PC-9 (cell line): Measurements from ENCODE around the gene TSPAN31. TPM values are rescaled to one million over a fixed set of nuclear protein-coding genes. Genes with fewer than 3 reads are reported as not detected.

Source experiments
- BruUV-seq: library from RNA; stranded (reverse); fragments of 400-500 nt; replicated peaks from 2 replicates; lab custom pipeline; 2021; lab: Mats Ljungman, UMichigan
- CTCF ChIA-PET: fragments of 300-600 bp; sonication (Branson Sonifier 250); formaldehyde crosslinking; loops from one replicate; lab custom pipeline; 2022; ENCODE audit warnings: antibody characterized with exemption; lab: Charles Lee
- POLR2A ChIA-PET: fragments of 300-600 bp; sonication (Branson Sonifier 250); formaldehyde crosslinking; loops from one replicate; lab custom pipeline; 2022; ENCODE audit warnings: antibody characterized with exemption; ENCODE audit not compliant: unreplicated experiment; lab: Charles Lee
- DNase-seq, 2 experiments: peaks; one replicate each; pipeline versions ENCODE4 v3.0.0 to v3.0.0-alpha.2; 2015 to 2022; ENCODE audit warnings: mixed read lengths in 1 of 2
- H2AFZ ChIP-seq: fragments of 200-600 bp; sonication (generic); 2 replicates; pipeline ENCODE4 v1.8.1; 2017; ENCODE audit warnings: antibody characterized with exemption
- H3F3A ChIP-seq: fragments of 200-600 bp; sonication (generic); 2 replicates; pipeline ENCODE4 v1.8.1; 2017; ENCODE audit warnings: antibody characterized with exemption, mild to moderate bottlenecking, low read depth; ENCODE audit not compliant: insufficient read depth
- H3K27ac ChIP-seq: fragments of 200-600 bp; sonication (generic); 2 replicates; pipeline ENCODE4 v1.6.1; 2016; ENCODE audit warnings: mixed run types
- H3K27me3 ChIP-seq: fragments of 200-600 bp; sonication (generic); 2 replicates; pipeline ENCODE4 v1.6.1; 2016; ENCODE audit warnings: low read depth, mixed run types; ENCODE audit not compliant: insufficient read depth
- H3K36me3 ChIP-seq: fragments of 200-600 bp; sonication (generic); 2 replicates; pipeline ENCODE4 v1.6.1; 2016; ENCODE audit warnings: low read depth, mixed run types
- H3K4me1 ChIP-seq: fragments of 200-600 bp; sonication (generic); replicated peaks from 2 replicates; pipeline ENCODE4 v1.6.1; 2016; ENCODE audit warnings: mixed run types; ENCODE audit not compliant: insufficient read depth
- H3K4me2 ChIP-seq: fragments of 200-600 bp; sonication (generic); 2 replicates; pipeline ENCODE4 v1.6.1; 2017; ENCODE audit warnings: mixed run types
- H3K4me3 ChIP-seq: fragments of 200-600 bp; sonication (generic); 2 replicates; pipeline ENCODE4 v1.6.1; 2016; ENCODE audit warnings: mixed run types
- H3K79me2 ChIP-seq: fragments of 200-600 bp; sonication (generic); 2 replicates; pipeline ENCODE4 v1.6.1; 2017; ENCODE audit warnings: low read depth, mixed run types
- H3K9me2 ChIP-seq: fragments of 200-600 bp; sonication (generic); 2 replicates; pipeline ENCODE4 v1.8.1; 2017; ENCODE audit warnings: mild to moderate bottlenecking; ENCODE audit not compliant: insufficient read depth
- H3K9me3 ChIP-seq: fragments of 200-600 bp; sonication (generic); 2 replicates; pipeline ENCODE4 v1.8.1; 2016; ENCODE audit warnings: low read depth; ENCODE audit not compliant: insufficient read depth
- H4K20me1 ChIP-seq: fragments of 200-600 bp; sonication (generic); 2 replicates; pipeline ENCODE4 v1.8.1; 2017; ENCODE audit not compliant: insufficient read depth
- EZH2 ChIP-seq: fragments of 200-600 bp; sonication (generic); IDR thresholded peaks from 2 replicates; pipeline ENCODE4 v1.8.0; 2017; ENCODE audit warnings: antibody characterized with exemption, low read depth
- intact Hi-C: fragments of 100-400 bp; cut with micrococcal nuclease; formaldehyde crosslinking; loops from one replicate; pipeline ENCODE4 v1.10.0; 2022; ENCODE audit not compliant: unreplicated experiment
- total RNA-seq: library from RNA; stranded (reverse); gene quantifications from 2 replicates; pipeline ENCODE4 v1.2.3, GENCODE V29; 2021
- TF ChIP-seq, protein P1 (sequence below): fragments of 200-600 bp; sonication (generic); conservative IDR thresholded peaks from 2 replicates; pipeline ENCODE4 v1.6.1; 2017; ENCODE audit warnings: mixed run types, antibody characterized with exemption, mild to moderate bottlenecking, moderate library complexity

The TSPAN31 gene
- total RNA-seq, 1 experiment from 2014 or later, result 18.2 TPM

DNA sequence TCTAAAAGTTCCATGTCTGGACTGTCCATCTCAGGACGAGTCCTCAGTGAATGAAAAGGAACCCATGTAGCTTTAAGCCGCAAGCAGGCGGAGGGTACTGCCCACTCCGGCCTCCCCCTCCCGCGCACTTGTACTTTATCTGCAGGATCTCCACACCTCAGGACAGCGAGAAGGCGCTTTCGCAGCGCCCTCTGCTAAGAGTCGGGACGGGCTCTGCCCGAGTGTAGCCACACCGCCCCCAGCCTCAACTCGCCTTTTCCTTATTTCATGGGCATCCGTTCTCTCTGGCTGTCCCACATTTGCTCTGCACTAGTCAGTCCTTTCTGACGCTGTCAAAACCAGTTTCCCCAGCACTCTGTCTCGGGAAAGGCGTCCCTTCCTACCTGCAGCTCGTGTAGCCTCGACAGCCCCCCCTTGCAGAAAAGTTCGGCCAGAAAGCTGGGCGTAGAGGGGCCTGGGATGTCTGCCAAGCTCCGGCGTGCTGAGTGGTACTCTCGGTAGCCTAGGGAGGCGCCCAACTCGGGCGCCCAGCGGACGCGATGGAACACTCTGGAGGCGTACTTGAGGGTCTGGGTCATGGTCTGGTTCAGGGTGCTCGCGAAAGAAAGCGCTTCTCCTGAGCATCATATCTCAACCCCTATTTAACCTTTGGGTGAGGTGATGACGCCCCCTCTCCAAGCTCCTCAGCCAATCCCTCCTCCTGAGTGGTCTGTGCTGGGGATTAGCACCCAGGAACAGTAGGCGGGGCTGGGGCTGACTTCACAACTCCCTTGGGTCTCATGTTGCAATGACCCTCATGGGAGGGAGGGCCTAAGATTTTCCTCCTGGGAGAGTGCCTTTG, 21.8 kb downstream of the TSPAN31 start, which contains the start of gene CYP27B1:
CYP27B1 (minus strand) TSS at position 615 of the 841 bp plus-strand sequence; CDS start at position 578, 37 bp downstream.
- intact Hi-C loops, result no loop called here
- H3K9me3 ChIP-seq, result no peaks in the 10 kb centered on the region
- no peak within 1 kb of the TSS for H2AFZ ChIP-seq
- no peaks in the 10 kb centered on the region; the same call in 1 of the 2 replicates for H4K20me1 ChIP-seq
- ChIA-PET POLR2A (interaction anchor here (0.5 to 0.7 kb wide), 2 partner anchors 13 to 48 kb away, joined by 4 to 6 read pairs; no protein-coding TSS in a partner anchor), CTCF (interaction anchor here (0.8 kb wide), 1 partner anchor 130 kb away, joined by 3 read pairs; no protein-coding TSS in a partner anchor)
- DNase-seq, result no peak
- H3K4me1 ChIP-seq, result no peaks in the 10 kb centered on the region; the same call in 1 of the 2 replicates
- H3K4me3 ChIP-seq, result no peak within 1 kb of the TSS
- H3K9me2 ChIP-seq, result no peaks in the 10 kb centered on the region
- H3F3A ChIP-seq, result peaks cover 4% of the 10 kb centered on the region; the same call in 1 of the 2 replicates
- H3K27me3 ChIP-seq, result peaks cover 33% of the 10 kb centered on the region
- no peak for TF ChIP-seq EZH2
- TF ChIP-seq, protein P1, sequence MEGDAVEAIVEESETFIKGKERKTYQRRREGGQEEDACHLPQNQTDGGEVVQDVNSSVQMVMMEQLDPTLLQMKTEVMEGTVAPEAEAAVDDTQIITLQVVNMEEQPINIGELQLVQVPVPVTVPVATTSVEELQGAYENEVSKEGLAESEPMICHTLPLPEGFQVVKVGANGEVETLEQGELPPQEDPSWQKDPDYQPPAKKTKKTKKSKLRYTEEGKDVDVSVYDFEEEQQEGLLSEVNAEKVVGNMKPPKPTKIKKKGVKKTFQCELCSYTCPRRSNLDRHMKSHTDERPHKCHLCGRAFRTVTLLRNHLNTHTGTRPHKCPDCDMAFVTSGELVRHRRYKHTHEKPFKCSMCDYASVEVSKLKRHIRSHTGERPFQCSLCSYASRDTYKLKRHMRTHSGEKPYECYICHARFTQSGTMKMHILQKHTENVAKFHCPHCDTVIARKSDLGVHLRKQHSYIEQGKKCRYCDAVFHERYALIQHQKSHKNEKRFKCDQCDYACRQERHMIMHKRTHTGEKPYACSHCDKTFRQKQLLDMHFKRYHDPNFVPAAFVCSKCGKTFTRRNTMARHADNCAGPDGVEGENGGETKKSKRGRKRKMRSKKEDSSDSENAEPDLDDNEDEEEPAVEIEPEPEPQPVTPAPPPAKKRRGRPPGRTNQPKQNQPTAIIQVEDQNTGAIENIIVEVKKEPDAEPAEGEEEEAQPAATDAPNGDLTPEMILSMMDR, result no peak
- no peak within 1 kb of the TSS for H3K27ac ChIP-seq
- H3K79me2 ChIP-seq, result peaks cover 11% of the 10 kb centered on the region; the same call in 1 of the 2 replicates
- BruUV-seq, result no TSS peak
- no peaks in the 10 kb centered on the region for H3K36me3 ChIP-seq
- H3K4me2 ChIP-seq, result no peak within 1 kb of the TSS; the same call in 1 of the 2 replicates

DNA sequence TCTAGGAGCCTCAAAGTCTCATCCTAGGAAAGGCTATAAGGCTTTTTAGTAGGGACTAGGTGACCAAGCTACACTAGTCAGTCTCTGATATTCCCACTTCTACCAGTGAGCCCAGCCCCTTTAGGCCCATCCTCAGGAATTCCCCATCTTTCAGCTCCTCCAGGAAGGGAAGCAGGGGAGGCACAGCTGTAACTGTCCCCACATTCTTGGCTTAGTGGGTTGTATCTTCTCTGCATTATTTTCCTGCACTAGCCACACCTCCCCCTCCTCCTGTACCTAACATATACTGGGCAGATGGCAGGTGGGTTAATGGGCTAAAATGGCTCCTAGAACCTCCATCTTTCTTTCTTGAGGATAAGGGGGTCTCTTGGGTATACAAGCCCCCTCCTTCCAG, 22.5 kb downstream of the TSPAN31 start:
- Histone ChIP-seq H3K9me2 (no peaks in the 10 kb centered on the region), H3K4me1 (no peaks in the 10 kb centered on the region; the same call in 1 of the 2 replicates), H3K4me2 (no peak overlapping the region), H3K27me3 (peaks cover 33% of the 10 kb centered on the region), H4K20me1 (no peaks in the 10 kb centered on the region; the same call in 1 of the 2 replicates), H3K79me2 (peaks cover 11% of the 10 kb centered on the region; the same call in 1 of the 2 replicates), H3K9me3 (no peaks in the 10 kb centered on the region), H3K4me3 (no peak overlapping the region), H3F3A (peaks cover 6% of the 10 kb centered on the region; the same call in 1 of the 2 replicates), H3K27ac (no peak overlapping the region), H2AFZ (no peak overlapping the region), H3K36me3 (no peaks in the 10 kb centered on the region)
- ChIA-PET POLR2A (interaction anchor here (0.5 kb wide), 1 partner anchor 23 kb away, joined by 15 read pairs; the partner anchor contains the start of gene TSPAN31), CTCF (no interaction called here)
- no TSS peak for BruUV-seq
- intact Hi-C loops, result no loop called here
- DNase-seq, result no peak
- TF ChIP-seq, protein P1, result no peak
- no peak for TF ChIP-seq EZH2

DNA sequence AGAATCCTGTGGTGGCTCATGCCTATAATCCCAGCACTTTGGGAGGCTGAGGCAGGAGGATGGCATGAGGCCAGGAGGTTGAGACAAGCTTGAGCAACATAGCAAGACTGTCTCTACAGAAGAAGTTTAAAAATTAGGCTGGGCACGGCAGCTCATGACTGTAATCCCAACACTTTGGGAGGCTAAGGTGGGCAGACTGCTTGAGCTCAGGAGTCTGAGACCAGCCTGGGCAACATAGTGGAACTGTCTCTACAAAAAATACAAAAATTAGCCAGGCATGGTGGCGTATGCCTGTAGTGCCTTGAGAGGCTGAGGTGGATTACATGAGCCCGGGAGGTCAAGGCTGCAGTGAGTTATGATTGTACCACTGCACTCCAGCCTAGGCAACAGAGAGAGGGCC, 23.0 kb downstream of the TSPAN31 start:
- Histone ChIP-seq H3K9me2 (no peaks in the 10 kb centered on the region), H3F3A (peaks cover 7% of the 10 kb centered on the region; the same call in 1 of the 2 replicates), H3K79me2 (peaks cover 11% of the 10 kb centered on the region; the same call in 1 of the 2 replicates), H3K4me3 (no peak overlapping the region), H3K9me3 (no peaks in the 10 kb centered on the region), H3K4me1 (no peaks in the 10 kb centered on the region; the same call in 1 of the 2 replicates), H2AFZ (no peak overlapping the region), H3K36me3 (no peaks in the 10 kb centered on the region), H3K27ac (no peak overlapping the region), H3K4me2 (no peak overlapping the region), H4K20me1 (no peaks in the 10 kb centered on the region; the same call in 1 of the 2 replicates), H3K27me3 (peaks cover 33% of the 10 kb centered on the region)
- TF ChIP-seq, protein P1, result no peak
- no peak for TF ChIP-seq EZH2
- intact Hi-C loops, result no loop called here
- CTCF ChIA-PET, result no interaction called here
- no TSS peak for BruUV-seq
- DNase-seq, result no peak
- POLR2A ChIA-PET, result interaction anchor here (0.5 kb wide), 1 partner anchor 23 kb away, joined by 15 read pairs; the partner anchor contains the start of gene TSPAN31
